ENCODE data around the gene CNTRL. TPM values are rescaled to one million over a fixed set of nuclear protein-coding genes. Genes with fewer than 3 reads are reported as not detected.

CNTRL gene
- total RNA-seq, 1 experiment from 2014 or later = 18.7 TPM

DNA sequence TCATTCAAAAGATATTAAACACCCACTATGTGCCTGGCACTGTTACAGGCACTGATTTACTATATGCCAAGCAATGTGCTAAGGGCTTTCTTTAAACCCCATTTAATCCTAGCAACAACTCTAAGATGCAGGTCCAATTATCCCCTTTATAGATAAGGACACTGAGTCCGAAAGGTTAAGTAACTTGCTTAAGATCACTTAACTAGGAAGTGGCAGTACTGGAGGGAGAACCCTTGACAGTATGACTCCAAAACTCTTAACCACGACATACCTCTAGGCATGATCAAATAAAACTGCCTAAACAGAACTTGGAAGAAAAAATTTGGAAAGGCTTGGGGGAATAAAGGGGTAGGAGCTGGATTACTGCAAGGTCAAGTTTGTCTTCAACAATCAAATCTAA lies 125.2 kb downstream of the CNTRL start:
- DNase-seq (ENCODE audit: extremely low read depth, low read depth) = no peak

DNA sequence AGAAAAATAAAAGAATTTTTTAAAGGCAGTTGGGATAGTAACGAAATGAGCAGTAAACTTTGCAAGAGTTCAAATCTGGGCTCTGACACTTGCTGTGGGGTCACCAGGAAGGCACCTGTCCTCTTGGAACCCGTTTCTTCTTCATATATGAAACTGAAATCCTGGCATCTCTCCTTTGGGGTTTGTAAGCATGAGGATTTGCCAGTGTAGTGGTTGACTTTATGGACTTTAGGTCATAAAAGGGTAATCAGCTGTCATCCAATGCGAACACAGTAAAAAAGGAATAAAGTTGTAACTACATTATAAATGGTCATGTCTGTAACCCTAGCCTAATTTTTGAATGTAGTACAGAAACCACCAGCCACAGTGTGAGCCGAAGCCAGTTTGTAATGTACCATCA lies 125.6 kb downstream of the CNTRL start:
- no peak for DNase-seq (ENCODE audit: extremely low read depth, low read depth)

DNA sequence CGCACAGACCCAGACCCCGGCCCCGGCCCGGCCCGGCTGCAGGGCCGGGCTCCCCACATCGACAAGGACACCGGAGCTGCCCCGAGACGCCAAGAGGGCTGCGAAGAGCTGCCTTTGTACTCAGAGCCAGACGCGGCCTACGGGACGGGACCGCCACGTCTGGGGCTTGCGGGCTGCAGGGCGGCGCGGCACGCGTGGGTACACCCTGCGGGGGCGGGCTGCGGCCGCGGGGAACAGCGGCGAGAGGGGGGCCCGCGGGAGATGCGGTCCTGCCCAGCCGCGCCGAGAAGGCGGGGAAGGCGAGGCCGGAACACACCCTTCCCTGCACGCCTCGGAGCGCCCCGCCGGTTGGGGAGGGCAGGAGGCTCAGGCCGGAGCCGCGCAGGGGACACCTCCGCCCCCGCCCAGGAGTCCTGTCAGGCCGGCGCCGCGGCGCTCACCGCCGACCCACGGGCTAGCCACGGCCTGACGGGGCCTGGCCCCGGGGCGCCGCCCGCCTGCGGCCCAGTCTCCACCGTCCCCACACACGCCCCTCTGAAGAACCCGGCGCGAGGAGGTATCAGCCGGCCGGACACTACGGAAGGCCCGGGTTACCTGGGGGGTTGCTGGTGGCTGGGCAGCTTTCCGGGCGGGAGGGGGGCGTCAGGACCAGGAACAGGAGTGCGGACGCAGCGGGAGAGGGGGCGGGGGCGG lies 126.4 kb downstream of the CNTRL start:
- DNase-seq (ENCODE audit: extremely low read depth, low read depth) = no peak

DNA sequence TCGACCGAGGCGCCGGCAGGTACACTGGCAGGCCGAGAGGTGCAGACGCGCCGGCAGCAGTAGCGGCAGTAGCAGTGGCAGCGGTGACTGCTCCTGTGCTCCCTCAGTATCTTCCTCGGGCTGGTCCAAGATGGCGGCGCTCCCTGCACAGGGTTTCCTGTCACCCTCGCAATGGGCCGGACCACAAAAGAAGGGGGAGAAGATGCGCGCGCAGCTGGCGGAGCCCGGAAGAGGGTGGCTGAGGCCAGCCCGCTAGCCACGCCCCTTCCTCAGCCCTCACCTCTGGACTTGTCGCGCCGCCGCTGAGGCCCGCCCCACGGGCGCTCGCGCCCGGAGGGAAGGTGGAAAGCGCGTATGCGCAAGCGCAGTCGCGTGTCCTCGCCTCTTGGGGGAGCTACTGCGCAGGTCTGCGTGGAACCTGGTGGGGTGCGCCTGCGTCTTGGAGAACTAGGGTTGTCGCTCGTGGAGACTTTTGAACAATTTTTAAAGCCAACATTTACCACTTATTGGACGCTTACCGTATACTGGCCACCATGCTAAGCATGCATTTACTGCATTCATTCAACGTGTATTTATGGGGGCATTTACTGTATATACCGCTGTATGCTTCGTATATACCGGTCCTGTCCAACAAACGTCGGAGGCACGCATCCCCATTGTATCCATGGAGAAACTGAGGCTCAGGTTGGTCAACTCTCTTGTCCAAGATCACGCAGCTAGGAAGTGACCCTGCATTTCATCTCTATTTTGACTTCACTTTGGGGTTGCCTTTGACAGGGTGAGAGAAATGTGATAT lies 127.2 kb downstream of the CNTRL start, which contains the start of gene RAB14:
Gene RAB14 (minus strand): TSS at position 132 of the 796 bp plus-strand sequence. CDS start 8,457 bp downstream, outside the sequence.
- DNase-seq (ENCODE audit: extremely low read depth, low read depth) = peak; percentile 98

DNA sequence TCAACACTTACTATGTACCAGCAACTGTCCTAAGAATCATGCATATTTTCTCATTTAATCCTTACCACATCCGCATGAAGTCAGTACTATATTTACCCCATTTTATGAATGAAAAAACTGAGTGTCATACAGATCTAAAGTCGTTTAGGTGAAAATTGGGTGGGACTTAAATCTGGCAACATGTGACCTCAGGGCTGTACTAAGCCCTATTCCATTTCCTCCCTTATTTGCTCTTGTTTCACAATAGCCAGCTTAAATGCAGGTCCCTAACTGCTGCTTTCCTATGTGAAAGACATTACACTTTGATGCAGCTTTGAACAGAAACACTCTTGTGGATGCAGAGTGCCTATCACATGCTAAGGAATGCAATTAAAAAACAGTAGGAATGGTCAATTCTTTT lies 129.4 kb downstream of the CNTRL start:
- DNase-seq (ENCODE audit: extremely low read depth, low read depth) = no peak

DNA sequence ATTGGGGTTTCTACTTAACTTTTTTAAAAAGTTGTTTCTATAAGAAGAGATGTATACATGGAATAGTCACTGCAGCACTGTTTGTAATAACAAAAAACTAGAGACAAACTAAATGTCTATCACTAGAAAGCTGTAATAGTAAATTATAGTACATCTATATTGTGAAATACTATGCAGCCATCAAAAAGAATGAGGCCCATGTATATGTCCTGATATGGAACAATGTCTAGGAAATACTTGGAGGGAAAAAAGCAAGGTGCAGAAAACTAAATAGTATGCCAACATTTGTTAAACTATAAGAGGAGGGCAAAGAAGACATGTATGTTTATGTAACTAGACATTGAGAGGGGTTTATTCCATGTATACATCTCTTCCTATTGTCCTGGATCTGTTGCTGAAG lies 129.9 kb downstream of the CNTRL start:
- no peak for DNase-seq (ENCODE audit: extremely low read depth, low read depth)

DNA sequence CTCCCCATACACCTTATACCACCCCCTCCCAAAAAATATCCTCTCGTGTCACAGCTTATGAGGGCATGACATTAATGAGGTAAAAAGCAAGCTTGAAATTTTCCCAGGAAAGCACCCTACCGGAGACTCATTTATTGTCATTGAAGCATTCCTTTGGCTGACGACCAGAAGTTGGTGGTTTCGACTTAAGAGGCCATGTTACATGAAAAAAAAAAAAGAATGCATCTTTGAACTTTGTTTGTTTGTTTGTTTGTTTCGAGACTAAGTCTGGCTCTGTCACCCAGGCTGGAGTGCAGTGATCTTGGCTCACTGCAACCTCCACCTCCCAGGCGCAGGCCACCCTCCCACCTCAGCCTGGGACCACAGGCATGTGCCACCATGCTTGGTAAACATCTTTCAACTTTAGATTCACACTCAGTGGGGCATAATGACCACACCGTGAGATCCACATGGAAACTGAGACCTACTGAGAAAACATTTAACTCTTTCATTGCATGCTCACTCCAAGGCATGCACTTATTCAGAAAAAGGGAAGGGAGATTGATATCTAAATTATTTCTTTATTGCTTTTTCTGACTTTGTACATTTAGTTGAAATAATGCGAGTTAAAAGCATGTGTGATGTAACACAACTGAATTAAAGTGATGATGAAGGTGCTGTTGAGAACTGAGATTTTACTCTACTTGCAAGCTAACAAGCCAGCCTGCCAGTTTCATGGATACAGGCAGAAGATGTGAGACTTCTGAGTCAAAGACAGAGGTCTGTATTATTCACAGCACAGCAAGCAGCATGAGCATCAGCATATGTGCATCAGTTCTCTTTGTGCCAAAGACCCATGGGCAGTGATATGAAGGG lies 132.0 kb downstream of the CNTRL start:
- DNase-seq (ENCODE audit: extremely low read depth, low read depth) = no peak

DNA sequence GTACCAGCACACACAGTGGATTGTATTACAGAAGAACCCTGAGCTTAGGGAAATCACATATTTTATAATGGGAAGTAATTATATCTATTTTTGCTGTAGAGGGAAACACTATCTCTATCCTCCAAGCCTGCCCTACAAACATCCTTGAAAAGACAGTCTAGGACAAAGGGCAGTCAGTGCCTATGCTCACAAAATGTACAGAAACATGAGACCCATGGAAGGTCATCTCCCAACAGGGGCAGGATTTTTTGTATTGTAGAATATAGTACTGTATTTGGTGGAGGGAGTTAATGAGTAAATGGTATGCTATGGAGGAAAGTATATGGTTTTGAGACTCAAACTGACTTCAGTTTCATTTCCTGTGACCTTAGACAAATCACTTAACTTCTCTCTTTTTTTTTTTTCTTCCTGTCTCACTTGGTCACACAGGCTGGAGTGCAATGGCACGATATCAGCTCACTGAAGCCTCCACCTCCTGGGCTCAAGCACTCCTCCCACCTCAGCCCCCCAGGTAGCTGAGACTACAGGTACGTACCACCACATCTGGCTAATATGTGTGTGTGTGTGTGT lies 132.7 kb downstream of the CNTRL start:
- DNase-seq (ENCODE audit: extremely low read depth, low read depth) = no peak

DNA sequence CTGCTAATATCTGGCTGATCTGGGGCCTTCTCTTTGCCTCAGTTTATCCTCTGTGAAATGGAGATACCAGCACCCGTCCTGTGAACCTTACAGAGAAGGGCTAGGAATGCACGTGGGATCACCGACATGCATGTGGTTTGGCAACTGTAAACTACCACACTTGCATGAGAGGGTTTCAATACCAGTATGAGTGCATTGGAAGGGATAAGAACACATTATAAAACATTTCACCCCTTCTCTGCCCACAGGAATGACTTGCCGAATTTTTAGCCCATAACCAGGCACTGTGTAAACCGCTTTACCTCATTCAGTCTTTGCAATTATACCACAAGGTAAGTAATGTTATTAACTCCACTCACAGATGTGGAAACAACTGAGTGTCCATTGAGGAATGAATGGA lies 135.8 kb downstream of the CNTRL start:
- DNase-seq (ENCODE audit: extremely low read depth, low read depth) = no peak

DNA sequence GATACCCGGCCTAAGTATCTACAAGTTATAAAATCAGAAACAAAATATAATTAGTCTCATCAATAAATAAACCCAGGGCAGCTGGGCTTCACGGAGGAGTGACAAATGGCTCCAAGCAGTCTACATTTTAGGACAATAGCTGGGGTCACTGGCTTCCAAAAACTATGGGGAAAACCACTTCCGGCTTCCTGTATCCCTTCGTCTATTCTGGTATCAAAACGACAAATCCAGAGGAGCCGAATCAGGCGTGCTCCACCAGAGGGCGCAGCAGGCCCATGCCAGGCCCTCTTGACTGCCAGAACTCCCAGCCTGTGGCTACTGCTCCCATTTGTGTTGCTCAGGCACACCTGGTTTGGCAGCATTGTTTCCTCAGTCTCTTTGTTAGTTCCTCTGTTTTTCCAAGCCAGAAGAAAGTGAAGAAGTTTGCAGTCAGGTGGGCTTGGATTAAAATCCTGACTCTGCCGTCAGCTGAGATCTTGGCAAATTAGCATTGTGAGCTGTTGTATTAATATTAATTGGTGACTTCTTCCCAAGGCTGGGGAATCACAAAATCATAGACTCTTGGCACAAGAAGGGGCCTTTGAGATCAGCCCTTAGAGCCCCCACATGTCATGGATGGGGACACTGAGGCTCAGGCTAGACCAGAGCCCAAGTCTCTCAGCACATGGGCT lies 138.5 kb downstream of the CNTRL start:
- peak; percentile 84 for DNase-seq (ENCODE audit: extremely low read depth, low read depth)

DNA sequence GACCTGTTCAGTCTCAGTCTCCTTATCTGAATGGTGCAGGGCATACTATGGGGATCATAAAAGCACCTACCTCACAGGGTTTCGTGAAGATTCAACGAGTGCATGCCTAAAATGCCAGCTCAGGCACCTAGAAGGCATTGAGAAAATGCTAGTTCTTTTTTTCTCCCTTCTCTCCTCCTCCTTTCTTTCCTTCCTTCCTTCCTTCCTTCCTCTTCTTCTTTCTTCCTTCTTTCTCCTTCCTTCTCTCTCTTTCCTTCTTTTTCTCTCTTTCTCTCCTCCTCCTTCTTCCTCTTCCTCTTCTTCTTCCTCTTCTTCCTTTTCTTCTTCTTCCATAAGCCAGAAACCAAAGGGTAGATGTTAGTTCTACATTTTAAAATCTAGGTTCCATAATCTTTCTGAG lies 139.2 kb downstream of the CNTRL start:
- DNase-seq (ENCODE audit: extremely low read depth, low read depth) = no peak

DNA sequence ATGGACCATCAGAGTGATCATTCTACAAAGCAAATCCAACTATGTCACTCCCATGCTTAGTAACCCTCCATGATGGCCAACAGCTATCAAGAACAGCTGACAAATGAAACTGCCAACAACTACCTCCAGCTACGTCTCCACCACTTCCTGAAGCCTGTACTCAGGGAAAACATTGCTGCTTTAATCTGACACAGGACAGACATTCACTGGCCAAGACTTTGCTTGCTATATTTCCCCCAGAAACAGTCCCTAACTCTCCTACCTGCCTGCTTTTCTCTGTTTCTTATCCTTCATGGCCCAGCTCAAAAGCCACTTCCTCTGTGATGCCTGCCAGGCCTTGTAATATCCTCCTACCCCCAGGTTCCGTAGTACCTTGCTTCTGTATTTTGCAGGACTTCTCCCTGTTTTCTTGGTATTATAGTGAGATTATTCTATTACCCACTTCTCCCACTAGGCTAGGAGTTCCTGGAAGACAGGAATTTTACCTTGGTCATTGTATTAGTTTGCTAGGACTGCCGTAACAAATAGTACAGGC lies 141.6 kb downstream of the CNTRL start:
- DNase-seq (ENCODE audit: extremely low read depth, low read depth) = no peak

DNA sequence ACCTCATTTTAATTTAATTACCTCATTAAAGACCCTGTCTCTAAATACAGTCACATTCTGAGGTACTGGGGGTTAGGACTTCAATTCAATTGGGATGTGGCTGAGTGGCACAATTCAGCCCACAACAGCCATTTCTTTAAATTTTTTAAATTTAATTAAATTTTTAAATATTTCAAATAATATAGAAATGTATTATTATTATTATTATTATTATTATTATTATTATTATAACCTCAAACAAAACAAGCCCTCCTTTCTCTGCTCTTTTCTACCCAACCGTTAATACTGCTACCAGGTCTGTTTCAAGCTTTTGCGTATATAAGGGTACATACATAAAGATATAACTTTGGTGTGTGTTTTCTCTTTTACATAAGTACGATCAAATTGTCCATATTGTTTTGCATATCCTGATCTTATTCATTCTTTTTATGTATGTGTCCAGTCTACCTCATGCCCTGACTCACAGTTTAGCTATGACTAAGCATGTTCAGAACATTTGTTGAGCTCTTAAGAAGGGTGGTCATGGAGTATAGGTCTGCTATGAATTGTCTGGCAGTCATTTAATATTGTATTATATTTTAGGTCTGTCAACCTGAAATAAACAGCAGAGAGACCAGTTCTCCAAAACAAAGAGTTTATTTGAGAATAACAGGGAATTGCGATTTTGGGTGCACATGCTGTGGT lies 143.0 kb downstream of the CNTRL start:
- no peak for DNase-seq (ENCODE audit: extremely low read depth, low read depth)

DNA sequence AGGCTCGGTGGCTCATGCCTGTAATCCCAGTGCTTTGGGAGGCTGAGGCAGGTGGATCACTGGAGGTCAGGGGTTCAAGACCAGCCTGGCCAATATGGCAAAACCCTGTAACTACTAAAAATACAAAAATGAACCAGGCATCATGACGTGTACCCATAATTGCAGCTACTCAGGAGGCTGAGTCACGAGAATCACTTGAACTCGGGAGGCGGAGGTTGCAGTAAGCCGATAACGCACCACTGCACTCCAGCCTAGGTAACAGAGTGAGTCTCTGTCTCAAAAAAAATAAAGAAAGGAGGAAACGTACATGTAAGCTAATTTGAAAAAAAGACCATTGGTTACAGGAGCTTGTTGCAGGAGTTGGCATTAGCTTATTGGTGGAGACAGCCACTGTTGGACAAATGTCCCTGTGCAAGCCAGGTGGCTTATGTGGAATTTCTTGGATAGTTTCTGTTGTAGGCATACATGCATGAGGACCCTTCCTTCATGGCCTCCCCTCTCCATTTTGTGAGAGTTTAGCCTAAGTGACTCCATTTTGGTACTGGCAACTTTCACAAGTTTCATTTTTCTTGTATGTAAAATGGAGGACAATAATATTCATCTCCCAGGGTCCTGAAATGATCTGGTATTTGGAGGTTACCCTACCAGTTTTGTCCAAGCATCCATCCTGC lies 143.7 kb downstream of the CNTRL start:
- no peak for DNase-seq (ENCODE audit: extremely low read depth, low read depth)

DNA sequence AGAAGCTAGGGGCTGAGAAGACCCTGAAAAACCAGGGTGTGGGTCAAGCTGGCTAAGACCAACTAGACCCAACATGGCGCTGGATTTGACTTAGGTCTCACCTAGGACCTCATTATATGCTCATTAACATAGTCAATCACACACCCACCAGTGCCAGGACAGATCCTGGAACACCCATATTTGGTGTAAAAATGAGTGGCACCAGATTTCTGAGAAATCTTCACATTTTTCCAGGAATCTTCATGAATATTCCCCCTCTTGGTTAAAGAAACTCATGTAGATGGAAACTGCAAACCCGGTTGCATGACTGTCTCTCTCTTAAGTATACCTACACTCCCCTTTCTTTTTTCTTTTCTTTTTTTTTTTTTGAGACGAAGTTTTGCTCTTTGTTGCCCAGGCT lies 144.8 kb downstream of the CNTRL start:
- no peak for DNase-seq (ENCODE audit: extremely low read depth, low read depth)

DNA sequence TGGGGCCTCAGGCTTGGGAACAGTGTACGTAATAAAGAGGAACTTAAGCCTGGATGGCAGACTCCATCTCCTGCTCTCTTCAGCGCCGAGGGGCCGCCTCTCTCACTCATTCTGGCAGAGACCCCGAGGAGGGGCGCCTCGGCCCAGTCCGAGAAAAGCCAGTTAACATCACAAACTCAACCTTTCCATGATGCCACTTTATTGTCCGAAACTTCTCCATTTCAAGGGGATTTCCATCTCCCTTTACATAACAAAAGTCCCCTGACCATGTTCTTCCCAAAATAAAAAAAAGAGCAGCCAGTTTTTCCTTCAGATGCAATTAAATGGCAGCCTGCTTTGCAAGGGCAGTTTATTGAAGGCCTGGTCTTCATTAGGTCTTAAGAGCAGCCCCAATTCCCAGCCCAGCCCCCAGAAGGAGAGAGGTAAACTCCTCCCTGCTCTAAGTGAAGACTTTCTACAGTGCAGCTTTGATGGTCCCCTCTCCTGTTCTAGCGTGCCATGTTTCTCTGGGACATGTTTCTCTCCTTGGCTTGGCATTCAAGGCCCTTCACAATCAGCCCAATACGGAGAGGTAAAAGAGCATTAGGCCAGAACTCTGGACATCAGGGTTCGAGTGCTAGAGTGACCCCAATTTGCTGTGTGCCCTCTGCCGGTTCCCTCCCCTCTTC lies 146.4 kb downstream of the CNTRL start:
- DNase-seq (ENCODE audit: extremely low read depth, low read depth) = no peak

DNA sequence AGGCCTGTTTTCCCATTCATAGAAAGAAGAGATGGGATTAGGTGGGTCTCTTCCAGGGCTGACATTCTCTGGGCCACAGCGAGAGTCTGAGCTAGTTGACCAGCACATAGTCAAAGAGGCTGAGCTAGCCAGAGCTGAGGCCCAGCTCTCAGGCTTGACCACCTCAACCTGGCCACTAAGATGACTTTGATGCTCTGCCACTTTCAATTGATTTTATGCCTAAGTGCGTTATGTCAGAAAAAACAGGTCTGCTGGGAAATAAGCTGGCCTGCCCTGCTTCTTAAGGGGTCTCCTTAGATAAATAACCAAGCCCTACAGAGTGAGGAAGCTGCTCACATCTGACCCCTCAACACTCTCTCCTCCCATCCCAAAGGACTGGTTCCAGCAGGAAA lies 146.9 kb downstream of the CNTRL start:
- DNase-seq (ENCODE audit: extremely low read depth, low read depth) = no peak

DNA sequence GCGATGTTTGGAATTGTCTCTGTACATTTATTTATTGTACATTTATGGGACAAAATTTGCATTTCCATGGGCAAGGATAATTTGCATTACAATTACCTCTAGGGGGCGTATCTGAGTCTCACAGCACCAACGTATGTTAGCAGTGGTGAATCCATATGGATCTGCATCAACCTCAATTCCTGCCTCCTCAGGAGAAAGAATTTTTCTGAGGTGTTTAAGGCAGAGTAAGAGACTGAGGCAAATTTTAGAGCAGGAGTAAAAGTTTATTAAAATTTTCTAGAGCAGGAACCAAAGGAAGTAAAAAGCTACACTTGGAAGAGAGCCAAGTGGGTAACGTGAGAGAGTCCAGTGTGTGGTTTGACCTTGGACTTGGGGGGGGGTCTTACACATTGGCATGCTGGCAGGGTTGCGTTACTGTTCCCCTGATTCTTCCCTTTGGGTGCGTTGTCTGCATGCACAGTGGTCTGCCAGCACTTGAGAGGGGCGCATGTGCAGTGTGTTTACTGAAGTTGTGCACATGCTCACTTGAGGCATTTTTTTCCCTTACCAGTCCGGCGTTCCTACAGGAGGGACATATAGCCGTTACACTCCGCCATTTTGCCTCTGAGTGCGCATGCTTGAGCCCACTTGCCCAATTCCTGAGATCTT lies 147.9 kb downstream of the CNTRL start:
- peak; percentile 58 for DNase-seq (ENCODE audit: extremely low read depth, low read depth)
